GM20000 (cell line): Measurements from ENCODE around the gene ERVH48-1.
"Not testable (repeated sequence)": the region's sequence is repeated elsewhere in the genome, so short reads cannot be mapped to it uniquely, and the experiment has no call there.

Source experiments
- DNase-seq: peaks from one replicate; pipeline ENCODE4 v3.0.0; 2012; ENCODE audit warnings: low spot score
- TF ChIP-seq, protein P1 (sequence below): IDR thresholded peaks from 2 replicates; pipeline ENCODE4 v1.5.1; 2012; ENCODE audit warnings: mild to moderate bottlenecking, control low read depth; ENCODE audit errors: extremely low read depth, missing control alignments

Gene ERVH48-1

GRCh38 chr21:42925114-42925926 lies at the start of gene ERVH48-1:
Gene ERVH48-1 (minus strand): TSS chr21:42925630. CDS start chr21:42919006, 6,624 bp downstream.
- DNase-seq: no peak

DNA sequence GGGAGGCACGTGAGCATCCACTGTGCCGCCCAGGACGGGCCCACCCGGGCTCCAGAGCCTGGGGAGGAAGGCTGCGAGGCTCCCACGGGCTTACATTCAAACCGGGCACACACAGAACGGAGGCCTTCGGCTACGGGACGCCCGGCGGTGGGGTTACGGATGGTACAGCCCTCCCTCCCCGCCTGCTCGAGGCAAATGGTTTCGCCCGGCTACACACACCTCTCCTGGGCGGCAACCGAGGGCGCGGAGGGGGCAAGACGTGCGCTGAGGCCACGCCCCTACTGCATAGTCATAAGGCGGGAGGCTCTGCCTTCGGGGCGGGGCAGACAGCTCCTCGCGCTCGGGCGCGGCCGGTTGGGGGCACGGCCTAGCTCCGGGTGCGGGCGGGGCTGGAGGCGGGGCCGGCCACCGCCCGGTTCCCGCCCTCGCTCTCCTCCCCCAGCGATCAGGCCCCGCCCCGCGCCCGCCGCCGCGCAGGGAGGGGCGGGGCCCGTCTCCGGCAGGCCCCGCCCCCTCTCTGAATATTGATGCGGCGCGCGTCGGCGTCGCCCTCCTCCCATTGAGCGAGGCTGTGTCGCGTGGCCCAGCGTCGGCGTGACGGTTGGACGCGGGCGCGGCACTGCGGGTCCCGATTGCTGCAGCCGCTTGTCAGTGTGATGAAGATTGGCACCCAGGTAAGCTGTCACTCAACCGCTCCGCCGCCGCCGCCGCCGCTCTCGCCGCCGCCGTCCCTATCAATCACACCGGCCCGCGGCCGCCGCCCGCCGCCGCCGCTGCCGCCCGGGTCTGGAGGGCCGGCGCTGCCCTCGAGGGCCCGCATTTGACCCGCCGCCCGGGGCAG lies 48.8 kb upstream of the ERVH48-1 start, which contains the start of gene PKNOX1:
TSS of gene PKNOX1 (plus strand) at position 572 of the 841 bp plus-strand sequence. CDS start 29,820 bp downstream, outside the sequence.
- TF ChIP-seq, protein P1, sequence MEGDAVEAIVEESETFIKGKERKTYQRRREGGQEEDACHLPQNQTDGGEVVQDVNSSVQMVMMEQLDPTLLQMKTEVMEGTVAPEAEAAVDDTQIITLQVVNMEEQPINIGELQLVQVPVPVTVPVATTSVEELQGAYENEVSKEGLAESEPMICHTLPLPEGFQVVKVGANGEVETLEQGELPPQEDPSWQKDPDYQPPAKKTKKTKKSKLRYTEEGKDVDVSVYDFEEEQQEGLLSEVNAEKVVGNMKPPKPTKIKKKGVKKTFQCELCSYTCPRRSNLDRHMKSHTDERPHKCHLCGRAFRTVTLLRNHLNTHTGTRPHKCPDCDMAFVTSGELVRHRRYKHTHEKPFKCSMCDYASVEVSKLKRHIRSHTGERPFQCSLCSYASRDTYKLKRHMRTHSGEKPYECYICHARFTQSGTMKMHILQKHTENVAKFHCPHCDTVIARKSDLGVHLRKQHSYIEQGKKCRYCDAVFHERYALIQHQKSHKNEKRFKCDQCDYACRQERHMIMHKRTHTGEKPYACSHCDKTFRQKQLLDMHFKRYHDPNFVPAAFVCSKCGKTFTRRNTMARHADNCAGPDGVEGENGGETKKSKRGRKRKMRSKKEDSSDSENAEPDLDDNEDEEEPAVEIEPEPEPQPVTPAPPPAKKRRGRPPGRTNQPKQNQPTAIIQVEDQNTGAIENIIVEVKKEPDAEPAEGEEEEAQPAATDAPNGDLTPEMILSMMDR: no peak

More at GRCh38 chr21:42925114-42925926, at the start of gene ERVH48-1:
- TF ChIP-seq, protein P1: no peak

GRCh38 chr21:42973309-42973990 lies 48.0 kb upstream of the ERVH48-1 start:
- DNase-seq: no peak
- TF ChIP-seq, protein P1: no peak

More for the DNA sequence above, 48.8 kb upstream of the ERVH48-1 start, which contains the start of gene PKNOX1:
- DNase-seq: peak; percentile 99

DNA sequence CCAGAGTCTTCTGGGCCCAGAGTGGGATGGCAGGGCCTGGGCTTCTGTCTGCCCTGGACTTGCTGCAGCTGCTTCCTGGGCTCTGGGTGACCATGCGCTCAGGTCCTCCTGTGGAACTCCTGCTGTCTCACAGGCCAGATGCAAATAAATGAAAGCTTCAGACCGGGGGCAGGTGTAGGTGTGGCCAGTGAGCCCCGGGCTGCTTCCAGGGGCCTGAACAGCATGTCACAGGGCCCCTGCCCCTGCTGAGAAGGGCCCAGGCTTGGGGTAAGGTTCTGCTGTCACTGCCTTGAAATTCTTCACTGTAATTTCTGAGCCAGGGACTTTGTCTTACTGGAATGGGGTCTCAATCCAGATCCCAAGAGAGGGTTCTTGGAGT lies 46.5 kb upstream of the ERVH48-1 start:
- no peak for DNase-seq

DNA sequence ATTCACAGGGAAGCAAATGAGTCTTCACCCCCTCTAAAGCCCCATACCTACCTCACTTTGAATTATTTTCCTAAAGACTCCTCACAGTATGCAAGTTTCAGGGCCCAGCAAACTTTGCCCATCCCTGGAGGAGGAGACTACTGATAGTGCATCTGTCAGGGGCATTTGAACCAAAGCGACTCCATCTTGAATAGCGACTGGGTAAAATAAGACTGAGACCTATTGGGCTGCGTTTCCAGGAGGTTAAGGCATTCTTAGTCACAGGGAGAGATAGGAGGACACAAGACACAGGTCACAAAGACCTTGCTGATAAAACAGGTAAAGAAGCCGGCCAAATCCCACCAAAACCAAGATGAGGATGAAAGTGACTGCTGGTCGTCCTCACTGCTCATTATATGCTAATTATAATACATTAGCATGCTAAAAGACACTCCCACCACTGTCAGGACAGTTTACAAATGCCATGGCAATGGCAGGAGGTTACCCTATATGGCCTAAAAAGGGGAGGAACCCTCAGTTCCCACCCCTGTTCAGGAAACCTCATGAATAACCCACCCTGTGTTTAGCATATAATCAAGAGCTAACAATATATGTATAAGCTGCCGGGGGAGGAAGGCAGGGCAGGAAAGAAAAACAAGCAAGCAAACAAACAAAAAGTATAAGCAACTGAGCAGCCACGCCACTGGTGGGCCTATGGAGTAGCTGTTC lies 45.7 kb upstream of the ERVH48-1 start:
- TF ChIP-seq, protein P1: no peak
- DNase-seq: no peak

More for the DNA sequence above, 46.5 kb upstream of the ERVH48-1 start:
- TF ChIP-seq, protein P1: no peak

- TF ChIP-seq, protein P1: no peak
- no peak for DNase-seq
Measured at GRCh38 chr21:42969193-42969600, 43.8 kb upstream of the ERVH48-1 start.

GRCh38 chr21:42967616-42968015 lies 42.2 kb upstream of the ERVH48-1 start:
- not testable (repeated sequence) for DNase-seq
